CD4-positive, alpha-beta T cell treated with Interleukin-21 for 1 hour (primary cell): ENCODE data around the gene MPZL3.
A peak's percentile ranks its signal among the peaks of the same experiment; 100 is the strongest.

ENCODE experiments used
- DNase-seq: peaks from one replicate; pipeline ENCODE4 v3.0.0-alpha.2; 2020

The MPZL3 gene

GRCh38 chr11:118180300-118180703 is 71.9 kb downstream of the MPZL3 start:
- peak; percentile 11 for DNase-seq

DNA sequence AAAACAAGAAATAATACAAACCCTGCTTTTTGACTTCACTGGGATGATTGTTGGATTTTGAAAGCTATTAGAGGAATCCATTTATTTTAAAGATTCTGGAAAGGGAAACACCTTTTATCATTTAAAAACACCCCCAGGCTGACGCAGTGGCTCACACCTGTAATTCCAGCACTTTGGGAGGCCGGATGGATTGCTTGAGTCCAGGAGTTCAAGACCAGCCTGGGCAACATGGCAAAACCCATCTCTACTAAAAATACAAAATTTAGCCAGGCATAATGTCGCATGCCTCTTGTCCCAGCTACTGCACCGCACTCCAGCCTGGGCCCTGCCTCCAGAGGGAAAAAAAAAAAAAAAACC is 75.4 kb downstream of the MPZL3 start:
- no peak for DNase-seq
